HG02970 (cell line): ENCODE data around the gene KRTAP13-1.
A peak's percentile ranks its signal among the peaks of the same experiment; 100 is the strongest.

Experiments
- ATAC-seq: cut with Tn5 transposase; IDR thresholded peaks from one replicate; pipeline ENCODE4 v1.9.1; 2021; ENCODE audit warnings: mild to moderate bottlenecking, moderate library complexity, moderate number of reproducible peaks; ENCODE audit not compliant: unreplicated experiment, low FRiP score

KRTAP13-1 gene, protein sequence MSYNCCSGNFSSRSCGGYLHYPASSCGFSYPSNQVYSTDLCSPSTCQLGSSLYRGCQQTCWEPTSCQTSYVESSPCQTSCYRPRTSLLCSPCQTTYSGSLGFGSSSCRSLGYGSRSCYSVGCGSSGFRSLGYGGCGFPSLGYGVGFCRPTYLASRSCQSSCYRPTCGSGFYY

DNA sequence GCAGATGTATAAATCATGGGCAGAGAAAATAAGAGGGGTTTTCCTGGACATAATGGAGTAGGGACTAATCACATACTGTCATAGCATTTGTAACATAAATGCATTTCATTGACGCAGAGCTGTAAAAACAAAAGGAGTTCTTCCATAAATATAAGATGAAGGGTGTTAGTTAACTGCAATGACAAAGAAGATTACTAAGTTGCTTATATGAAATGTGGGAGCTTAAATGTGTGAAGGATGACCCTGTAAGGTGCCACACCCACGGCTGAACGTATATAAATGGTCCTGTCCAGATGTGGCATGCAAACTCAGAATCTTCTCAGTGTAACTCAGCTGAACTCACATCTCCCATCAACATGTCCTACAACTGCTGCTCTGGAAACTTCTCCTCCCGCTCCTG lies at the start of gene KRTAP13-1:
TSS of gene KRTAP13-1 (plus strand) at position 301 of the 400 bp plus-strand sequence. CDS start at position 357, 56 bp downstream.
- ATAC-seq, result no peak

DNA sequence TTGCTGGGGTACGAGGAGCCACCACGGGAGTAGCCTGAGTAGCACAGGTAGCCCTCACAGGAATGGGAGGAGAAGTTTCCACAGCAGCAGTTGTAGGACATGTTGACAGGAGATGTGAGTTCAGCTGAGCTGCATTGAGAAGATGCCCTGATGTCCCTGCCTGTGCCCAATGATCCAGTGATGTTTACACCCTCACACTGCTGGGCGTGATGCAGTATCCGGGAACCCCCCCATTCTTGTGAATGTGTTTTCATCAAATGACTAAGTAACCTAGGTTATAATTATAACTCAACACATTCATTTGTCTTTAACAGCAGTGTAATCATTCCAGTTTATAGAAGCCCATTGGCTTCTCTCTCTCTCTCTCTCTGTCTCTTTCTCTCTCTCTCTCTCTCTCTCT lies 47.3 kb upstream of the KRTAP13-1 start, which contains the start of gene KRTAP23-1:
TSS of gene KRTAP23-1 (minus strand) at position 101 of the 400 bp plus-strand sequence. CDS start at position 101, 0 bp downstream.
- no peak for ATAC-seq

DNA sequence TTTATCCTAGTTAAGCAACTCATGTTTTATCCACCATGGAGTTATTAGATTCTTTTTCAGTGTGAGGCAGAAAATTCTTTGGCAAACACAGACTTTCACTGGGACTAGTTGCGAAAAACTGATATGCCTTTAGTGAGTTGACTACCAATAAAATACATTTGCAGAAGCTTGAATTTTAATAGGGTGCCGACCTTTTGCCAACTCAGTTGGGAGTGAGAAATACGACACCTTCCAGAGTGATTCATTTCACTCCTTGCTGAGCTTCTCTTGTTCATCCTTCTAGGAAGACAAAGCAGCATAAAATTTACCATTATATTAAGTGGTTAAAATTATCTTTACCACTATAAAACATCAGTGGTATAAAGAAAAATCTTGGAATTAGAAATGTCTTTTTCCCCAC lies 46.3 kb upstream of the KRTAP13-1 start:
- no peak for ATAC-seq

DNA sequence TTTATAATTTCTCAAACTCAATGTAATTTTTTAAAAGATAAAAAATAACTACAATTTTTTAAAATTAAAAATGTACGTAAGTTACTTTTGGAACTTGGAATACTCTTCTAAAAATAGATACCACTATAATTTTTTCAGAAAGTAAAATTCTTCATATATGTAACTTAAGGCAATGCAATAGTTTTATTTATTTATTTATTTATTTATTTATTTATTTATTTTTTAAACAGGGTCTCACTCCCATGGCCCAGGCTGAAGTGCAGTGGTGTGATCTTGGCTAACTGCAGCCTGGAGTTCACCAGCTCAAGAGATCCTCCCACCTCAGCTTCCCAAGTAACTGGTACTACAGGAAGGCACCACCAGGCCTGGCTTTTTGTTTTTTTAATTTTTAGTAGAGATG lies 44.3 kb upstream of the KRTAP13-1 start:
- ATAC-seq, result no peak

DNA sequence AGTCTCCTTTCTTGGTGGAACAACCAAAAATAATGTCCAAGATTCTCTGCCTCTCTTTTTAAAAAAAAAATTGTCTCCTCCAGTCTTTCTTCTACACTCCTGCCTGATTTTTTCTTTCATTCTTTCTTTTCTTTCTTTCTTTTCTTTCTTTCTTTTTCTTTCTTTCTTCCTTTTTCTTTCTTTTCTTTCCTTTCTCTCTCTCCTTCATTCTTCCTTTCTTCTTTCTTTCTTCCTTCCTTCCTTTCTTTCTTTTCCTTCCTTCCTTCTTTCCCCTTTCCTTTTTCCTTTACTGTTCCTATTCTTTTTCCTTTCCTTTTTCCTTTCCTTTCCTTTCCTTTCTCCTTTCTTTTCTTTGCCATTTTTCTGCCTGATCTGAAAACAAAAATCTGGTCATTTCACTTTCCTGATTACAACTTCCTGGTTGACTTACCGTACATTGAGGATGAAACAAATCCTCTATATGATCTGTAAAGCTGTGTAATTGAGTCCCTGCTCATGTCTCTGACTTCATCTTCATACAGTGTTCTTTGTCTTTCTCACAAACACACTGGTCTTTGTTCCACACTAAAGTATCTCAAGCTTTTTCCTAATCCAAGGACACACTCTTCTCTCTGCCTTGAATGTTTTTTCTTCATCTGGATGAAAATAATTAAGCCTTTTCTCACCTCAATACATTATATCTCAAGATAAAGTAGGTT lies 41.4 kb upstream of the KRTAP13-1 start:
- ATAC-seq, result no peak

DNA sequence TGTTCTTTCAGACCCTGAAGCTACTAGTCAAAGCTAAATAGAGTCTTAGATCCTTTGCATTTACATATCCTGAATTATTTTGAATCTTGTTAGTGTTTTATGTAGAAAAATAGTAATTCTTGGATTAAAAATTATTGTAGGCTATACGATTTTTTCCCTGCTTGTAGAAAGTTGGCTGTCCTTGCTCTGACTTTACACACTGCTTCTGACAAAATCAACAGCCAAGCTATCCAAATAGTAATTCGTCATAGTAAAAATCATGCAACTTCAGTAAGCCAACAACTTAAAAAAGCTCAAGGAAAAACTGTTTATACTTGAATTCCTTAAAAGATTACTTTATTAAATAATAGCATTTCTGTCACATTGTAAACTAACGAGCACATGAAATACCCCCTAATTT lies 39.9 kb upstream of the KRTAP13-1 start:
- no peak for ATAC-seq

DNA sequence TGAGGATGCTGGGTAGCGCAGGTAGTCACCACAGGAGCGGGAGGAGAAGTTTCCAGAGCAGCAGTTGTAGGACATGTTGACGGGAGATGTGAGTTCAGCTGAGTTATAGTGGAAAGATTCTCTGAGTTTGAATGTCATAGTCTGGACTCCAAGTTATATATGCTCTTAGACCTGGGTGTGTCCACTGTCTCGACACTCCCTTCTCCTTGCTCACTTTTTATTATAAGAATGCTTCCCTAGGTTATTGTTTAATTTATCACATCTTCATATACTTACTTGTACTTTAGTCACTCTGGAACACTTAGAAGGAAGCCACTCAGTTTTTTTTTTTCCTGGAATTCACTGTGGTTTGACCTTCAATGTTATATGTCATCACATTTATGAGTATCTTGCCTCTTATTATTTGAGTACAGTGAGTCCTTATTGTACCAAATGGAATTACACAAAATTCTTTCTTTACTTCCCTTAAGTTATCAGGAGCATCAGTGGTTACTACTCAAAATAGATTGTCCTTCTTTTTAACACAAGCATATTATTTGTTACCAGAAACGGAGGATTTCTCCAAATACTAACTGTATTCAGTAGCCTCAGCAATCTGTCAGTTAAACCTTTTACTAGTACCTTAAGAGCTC lies 23.6 kb upstream of the KRTAP13-1 start, which contains the start of gene KRTAP13-2:
TSS of gene KRTAP13-2 (minus strand) at position 133 of the 632 bp plus-strand sequence. CDS start at position 75, 58 bp downstream.
- no peak for ATAC-seq

DNA sequence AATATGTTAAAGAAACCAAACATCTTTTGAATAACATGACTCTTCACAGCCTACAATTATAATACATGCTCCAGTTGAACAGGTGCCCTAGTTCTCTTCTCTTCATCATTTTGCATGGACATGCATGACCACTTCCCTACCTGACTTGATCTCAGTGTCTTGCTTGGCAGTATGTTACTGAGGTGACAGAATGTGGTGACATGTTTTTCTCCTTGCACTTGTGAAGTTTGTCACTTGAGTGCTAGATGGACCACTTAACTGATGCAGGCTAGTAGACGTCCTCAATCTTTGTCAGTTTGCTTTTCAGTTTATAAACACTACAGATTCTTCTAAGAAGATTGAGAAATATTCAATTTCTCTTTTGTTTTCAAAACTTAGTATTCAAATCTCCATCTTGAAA lies 13.6 kb upstream of the KRTAP13-1 start:
- ATAC-seq, result no peak

DNA sequence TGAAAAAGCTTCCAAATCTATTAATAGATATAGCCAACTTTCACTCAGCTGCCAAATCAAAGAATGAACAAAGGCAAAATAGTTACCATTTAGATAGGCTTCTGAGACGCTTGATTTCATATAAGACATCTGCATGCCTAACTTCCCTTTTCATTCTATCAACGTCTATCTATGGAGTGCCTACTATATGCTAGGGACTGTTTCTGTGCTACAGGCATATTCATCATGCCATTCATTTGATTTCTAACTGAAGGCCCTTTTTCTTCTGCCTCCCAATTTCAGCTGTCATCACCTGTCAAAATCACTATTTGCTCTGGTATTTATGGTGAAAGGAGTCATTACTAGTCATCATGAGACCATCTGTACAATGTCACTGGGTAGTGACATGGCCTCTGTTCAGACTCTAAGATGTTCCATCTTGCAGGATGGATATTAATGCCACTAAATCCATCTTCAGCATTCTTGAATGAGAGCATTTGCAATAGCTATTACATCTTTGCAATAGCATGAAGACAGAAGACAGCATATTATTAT lies 4.3 kb upstream of the KRTAP13-1 start:
- no peak for ATAC-seq

DNA sequence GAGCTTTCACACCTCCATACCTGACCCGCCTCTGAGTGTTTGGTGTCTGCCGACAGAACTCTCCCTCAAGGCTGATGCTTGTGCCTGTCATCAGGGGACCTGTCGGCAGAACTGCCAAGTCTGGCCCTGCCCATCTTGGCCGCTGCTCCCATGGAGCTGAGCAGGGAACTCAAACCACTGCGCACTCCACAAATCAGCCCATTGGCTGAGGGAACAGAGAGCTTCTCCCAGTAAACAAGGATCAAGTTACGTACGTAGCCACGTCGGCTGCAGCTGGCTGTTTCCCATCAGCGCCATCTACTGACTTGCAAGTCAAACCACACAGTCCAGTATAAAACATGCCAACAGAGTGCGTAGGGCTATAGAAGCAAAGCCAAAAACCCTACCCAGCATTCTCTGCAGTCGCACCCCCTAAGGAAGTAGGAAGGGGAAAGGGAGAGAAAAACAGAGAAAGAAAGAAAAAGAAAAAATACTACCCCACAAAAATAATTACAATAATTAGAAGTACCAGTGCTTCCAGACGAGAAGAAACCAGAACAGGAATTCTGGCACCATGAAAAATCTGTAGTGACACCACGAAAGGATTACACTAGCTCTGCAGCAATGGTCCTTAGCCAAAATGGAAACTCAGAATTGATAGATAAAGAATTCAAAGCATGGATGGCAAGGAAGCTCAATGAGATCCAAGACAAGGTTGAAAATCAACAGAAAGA lies 13.1 kb downstream of the KRTAP13-1 start:
- no peak for ATAC-seq

DNA sequence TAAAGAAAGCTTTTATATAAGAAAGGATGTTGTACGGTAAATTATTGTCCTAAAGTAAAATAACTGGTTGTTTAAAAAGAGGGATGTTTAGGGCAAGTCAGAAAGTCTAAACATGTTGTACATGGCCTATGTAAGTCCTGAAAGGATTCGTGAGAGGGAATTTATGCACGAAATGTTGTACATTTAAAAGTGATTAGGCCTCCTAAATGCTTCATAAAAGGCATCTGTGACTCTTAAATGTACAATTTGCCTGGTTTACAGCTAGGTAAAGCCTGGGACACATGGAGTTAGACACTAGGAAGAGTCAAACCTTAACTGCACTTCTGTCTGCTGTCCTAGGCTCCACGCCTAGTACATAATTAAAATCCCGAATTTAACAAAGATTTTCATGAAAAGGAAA lies 20.2 kb downstream of the KRTAP13-1 start:
- no peak for ATAC-seq

DNA sequence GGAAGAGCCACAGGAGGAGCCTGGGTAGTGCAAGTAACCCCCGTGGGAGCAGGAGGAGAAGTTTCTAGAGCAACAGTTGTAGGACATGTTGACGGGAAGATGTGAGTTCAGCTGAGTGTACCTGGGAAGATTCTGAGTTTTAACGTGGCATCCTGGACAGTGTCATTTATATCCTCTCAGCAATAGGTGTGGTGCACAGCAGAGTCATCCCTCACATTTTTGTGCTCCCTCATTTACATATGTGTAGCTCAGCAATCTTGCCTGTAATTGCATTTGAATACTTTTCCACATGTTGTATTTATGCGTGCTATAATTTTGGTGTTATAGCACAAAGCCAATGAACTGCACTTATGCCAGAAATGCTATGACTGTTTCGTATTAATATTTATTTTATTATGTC lies 30.0 kb downstream of the KRTAP13-1 start, which contains the start of gene KRTAP13-3:
TSS of gene KRTAP13-3 (minus strand) at position 101 of the 400 bp plus-strand sequence. CDS start at position 87, 14 bp downstream.
- no peak for ATAC-seq

DNA sequence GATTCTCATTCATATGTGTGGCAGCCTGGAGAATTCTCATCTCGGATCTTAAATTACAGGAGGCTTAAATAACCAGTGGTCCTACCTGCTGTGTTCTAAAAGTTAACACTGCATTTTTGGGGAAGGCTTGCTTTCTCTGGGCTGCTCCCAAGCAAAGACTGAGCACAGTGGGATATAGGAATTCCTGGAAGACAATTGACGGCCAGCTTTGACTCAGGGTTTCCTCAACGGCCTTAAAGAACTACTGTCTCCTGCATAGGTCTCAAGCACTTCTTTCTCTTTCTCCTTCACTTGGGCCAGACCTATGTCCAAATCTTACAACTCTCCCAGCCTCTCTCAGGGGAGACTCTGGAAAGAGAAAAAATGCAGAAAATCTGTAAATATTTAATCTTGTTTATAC lies 30.9 kb downstream of the KRTAP13-1 start:
- no peak for ATAC-seq

DNA sequence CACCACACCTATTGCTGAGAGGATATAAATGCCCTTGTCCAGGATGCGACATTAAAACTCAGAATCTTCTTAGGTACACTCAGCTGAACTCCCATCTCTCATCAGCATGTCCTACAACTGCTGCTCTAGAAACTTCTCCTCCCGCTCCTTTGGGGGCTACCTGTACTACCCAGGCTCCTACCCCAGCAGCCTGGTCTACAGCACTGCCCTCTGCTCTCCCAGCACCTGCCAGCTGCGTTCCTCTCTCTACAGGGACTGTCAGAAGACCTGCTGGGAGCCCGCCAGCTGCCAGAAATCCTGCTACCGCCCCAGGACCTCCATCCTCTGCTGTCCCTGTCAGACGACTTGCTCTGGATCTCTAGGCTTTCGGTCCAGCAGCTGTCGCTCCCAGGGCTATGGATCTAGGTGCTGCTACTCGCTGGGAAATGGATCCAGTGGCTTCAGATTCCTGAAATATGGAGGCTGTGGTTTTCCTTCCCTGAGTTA lies 34.4 kb downstream of the KRTAP13-1 start, which contains the start of gene KRTAP13-4:
TSS of gene KRTAP13-4 (plus strand) at position 51 of the 486 bp plus-strand sequence. CDS start at position 107, 56 bp downstream.
- ATAC-seq, result no peak

DNA sequence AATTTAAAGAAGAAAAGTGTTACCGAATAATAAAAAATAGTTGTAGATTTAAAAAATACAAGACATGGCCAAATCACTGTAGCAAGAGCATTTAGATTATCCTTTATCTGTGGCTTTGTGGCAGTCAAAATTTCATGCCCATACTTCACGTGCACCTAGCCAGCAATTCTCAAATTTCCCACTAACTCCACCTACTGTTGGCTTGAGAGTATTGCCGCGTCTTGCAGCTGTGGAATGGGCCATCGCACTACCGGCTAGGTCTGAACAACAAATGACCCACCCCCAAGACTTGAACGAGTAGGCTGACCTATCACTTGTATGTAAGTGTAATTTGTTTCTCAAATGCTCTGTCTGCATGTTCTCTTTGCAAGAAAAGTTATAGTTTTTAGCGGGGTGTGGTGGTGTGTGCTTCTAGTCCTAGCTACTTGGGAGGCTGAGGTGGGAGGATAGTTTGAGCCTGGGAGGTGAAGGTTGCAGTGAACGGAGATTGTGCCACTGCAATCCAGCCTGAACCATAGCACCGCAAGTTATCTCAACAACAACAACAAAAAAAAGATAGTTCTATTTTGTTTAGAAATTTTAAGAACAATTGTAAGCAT lies 38.3 kb downstream of the KRTAP13-1 start:
- ATAC-seq, result peak; percentile 74

DNA sequence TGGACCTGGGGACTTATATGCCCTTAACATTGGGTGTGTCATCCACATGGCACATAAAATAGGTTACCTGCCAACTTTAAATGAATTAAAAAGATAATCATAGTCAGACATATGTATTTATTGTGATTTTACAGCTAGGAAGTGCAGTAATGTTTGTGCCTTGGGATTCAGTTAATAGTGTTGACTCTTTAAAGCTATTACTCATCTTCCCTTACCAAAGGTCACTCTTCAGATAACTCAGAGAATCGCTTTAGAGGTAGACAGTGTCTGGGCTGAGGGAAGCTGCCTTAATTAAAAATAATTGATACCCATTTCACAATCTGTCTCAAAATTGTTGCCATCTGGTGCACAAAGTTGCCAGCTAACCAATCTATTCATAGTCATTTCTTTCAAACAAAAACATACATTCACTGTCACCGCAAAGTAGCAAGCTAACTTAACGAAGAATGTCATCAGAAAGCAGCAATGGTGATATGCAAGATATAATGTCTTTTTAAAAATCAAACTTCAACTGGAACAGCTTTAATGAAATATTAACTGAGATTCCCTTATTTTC lies 41.3 kb downstream of the KRTAP13-1 start:
- no peak for ATAC-seq

DNA sequence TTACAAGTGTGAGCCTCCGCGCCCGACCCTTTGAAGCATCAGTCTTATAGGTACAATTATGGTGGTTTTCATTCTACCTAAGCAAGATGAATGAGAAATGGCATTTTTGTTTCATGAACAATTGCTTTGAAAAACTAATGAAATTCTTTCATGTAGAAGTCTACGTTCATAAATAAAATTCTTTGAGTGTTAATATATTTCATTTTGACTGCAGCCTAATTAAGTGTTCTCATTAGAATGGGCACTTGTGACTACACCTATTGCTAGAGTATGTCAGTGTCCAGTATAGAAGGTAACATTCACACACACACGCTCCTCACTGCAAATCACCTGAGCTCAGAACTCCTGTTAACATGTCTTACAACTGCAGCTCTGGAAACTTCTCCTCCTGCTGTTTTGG lies 44.1 kb downstream of the KRTAP13-1 start, which contains the start of gene KRTAP15-1:
TSS of gene KRTAP15-1 (plus strand) at position 301 of the 400 bp plus-strand sequence. CDS start at position 354, 53 bp downstream.
- no peak for ATAC-seq

DNA sequence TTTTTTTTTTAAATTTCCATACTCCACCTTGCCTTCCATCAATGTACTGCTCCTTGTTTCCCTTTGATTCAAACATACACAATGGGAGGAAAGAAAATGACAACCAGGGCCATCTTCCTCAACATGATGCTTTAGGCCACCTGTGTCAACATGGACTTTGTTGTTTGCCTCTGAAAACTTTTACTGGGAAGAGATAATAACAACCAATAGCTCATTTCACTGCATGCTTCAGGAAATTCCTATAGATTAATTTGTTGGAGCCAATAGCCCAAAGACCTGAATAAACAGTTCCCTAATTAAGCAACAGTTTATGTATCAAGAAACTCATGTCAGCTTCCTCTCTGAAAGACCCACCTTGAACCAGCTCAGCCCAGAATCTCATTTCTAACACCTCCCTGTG lies 47.4 kb downstream of the KRTAP13-1 start:
- no peak for ATAC-seq

DNA sequence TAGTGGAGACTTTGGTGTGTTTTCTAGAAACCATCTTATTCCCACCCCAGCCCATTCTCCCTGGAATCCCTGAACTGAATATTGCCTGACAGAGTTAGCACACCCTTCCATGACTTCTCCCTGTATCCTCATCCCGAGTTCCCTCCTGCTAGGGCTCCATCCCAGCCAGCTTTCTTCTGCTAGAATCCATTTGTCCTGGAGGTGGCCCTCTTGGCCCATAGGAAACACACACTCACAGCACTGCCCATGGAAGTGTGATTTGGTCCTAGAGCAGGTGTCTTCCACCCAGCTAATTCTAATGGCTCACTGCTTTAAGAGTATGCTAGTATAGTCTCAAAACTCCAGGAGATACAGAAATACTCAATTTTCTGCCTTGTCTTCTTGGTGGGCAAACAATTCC lies 48.4 kb downstream of the KRTAP13-1 start:
- ATAC-seq, result no peak
